ENCODE results near the gene LIPT2. TPM values are rescaled to one million over a fixed set of nuclear protein-coding genes. Genes with fewer than 3 reads are reported as not detected.

Gene LIPT2
- total RNA-seq, 1 experiment from 2014 or later: 9.3 TPM

GRCh38 chr11:74476536-74476935, 17.0 kb downstream of the LIPT2 start:
- CTCF ChIA-PET: interaction anchor here (0.9 kb wide), 1 partner anchor 23 kb away, joined by 4 read pairs; no protein-coding TSS in a partner anchor
- no peak for DNase-seq (ENCODE audit: low spot score)
- POLR2A ChIA-PET: no interaction called here
- TF ChIP-seq ZBTB21 (CRISPR knock-in tag; IDR thresholded peaks at IDR 0.05; ENCODE audit: borderline replicate concordance) (no peak), MYBL2 (CRISPR knock-in tag; IDR thresholded peaks at IDR 0.05) (no peak), CREB1 (CRISPR knock-in tag; IDR thresholded peaks at IDR 0.05) (no peak), GTF2I (CRISPR knock-in tag; conservative IDR thresholded peaks at IDR 0.05) (no peak), IRF2 (CRISPR knock-in tag; IDR thresholded peaks at IDR 0.05; ENCODE audit: borderline replicate concordance, low read depth) (no peak), ZNF138 (CRISPR knock-in tag; conservative IDR thresholded peaks at IDR 0.05) (no peak), ATF6 (CRISPR knock-in tag; IDR thresholded peaks at IDR 0.05) (no peak), ZNF532 (CRISPR knock-in tag; IDR thresholded peaks at IDR 0.05; ENCODE audit: borderline replicate concordance) (no peak), ERG (CRISPR knock-in tag; IDR thresholded peaks at IDR 0.05) (no peak), NFYB (CRISPR knock-in tag; conservative IDR thresholded peaks at IDR 0.05; ENCODE audit: low read depth) (no peak), RORB (CRISPR knock-in tag; IDR thresholded peaks at IDR 0.05) (no peak), TEAD4 (CRISPR knock-in tag; IDR thresholded peaks at IDR 0.05) (no peak), ZNF423 (CRISPR knock-in tag; IDR thresholded peaks at IDR 0.05) (no peak), SOX15 (CRISPR knock-in tag; IDR thresholded peaks at IDR 0.05) (no peak), JAZF1 (CRISPR knock-in tag; IDR thresholded peaks at IDR 0.05) (no peak), STAT6 (CRISPR knock-in tag; conservative IDR thresholded peaks at IDR 0.05; ENCODE audit: low read depth) (no peak), ATF3 (CRISPR knock-in tag; conservative IDR thresholded peaks at IDR 0.05) (no peak), E2F4 (CRISPR knock-in tag; IDR thresholded peaks at IDR 0.05; ENCODE audit: borderline replicate concordance, low read depth) (no peak)
- H3K4me1 Mint-ChIP-seq: no peaks in the 10 kb centered on the region
- no peaks in the 10 kb centered on the region for H3K36me3 Mint-ChIP-seq
- H3K9me3 Mint-ChIP-seq: no peaks in the 10 kb centered on the region
- H3K4me3 Mint-ChIP-seq: no peak overlapping the region
- no peak overlapping the region for H3K27ac Mint-ChIP-seq
- H3K27me3 Mint-ChIP-seq (ENCODE audit: low read depth): no peaks in the 10 kb centered on the region; the same call in 1 of the 2 replicates
- no peak for ATAC-seq
